SK-N-SH treated with all-trans-retinoic acid at 6 μM for 48 hours (cell line): ENCODE measurements around the gene RCAN1.
"Not testable (repeated sequence)": the region's sequence is repeated elsewhere in the genome, so short reads cannot be mapped to it uniquely, and the experiment has no call there.

Experiments used
- ARNTL ChIP-seq: fragments of 450-650 bp; formaldehyde crosslinking; IDR thresholded peaks from 2 replicates; pipeline ENCODE4 v1.5.0; 2020; ENCODE audit warnings: low read depth, mild to moderate bottlenecking, moderate library complexity, borderline replicate concordance
- BACH2 ChIP-seq: fragments of 250-450 bp; sonication (Bioruptor Pico); IDR thresholded peaks from 2 replicates; pipeline ENCODE4 v1.9.0; 2021; ENCODE audit warnings: mild to moderate bottlenecking, borderline replicate concordance
- ESRRG ChIP-seq: fragments of 250-450 bp; sonication (Bioruptor Pico); IDR thresholded peaks from 2 replicates; pipeline ENCODE4 v1.6.1; 2021; ENCODE audit warnings: mild to moderate bottlenecking
- PATZ1 ChIP-seq: fragments of 250-450 bp; sonication (Bioruptor Pico); IDR thresholded peaks from 2 replicates; pipeline ENCODE4 v1.8.0; 2020; ENCODE audit warnings: mild to moderate bottlenecking, moderate library complexity, borderline replicate concordance
- PPARA ChIP-seq: fragments of 250-450 bp; sonication (Bioruptor Pico); IDR thresholded peaks from 2 replicates; pipeline ENCODE4 v1.5.0; 2020; ENCODE audit warnings: mild to moderate bottlenecking, borderline replicate concordance
- TOX ChIP-seq: fragments of 250-450 bp; sonication (Bioruptor Pico); IDR thresholded peaks from 2 replicates; pipeline ENCODE4 v1.8.0; 2021; ENCODE audit warnings: mild to moderate bottlenecking, moderate library complexity, borderline replicate concordance
- TSHZ2 ChIP-seq: fragments of 250-450 bp; sonication (Bioruptor Pico); IDR thresholded peaks from 2 replicates; pipeline ENCODE4 v1.5.0; 2020; ENCODE audit warnings: mild to moderate bottlenecking, moderate library complexity
- ZC3H10 ChIP-seq: fragments of 250-450 bp; sonication (Bioruptor Pico); IDR thresholded peaks from 2 replicates; pipeline ENCODE4 v1.5.1; 2021; ENCODE audit warnings: mild to moderate bottlenecking, moderate library complexity
- ZNF70 ChIP-seq: fragments of 450-650 bp; formaldehyde crosslinking; IDR thresholded peaks from 2 replicates; pipeline ENCODE4 v1.5.0; 2020; ENCODE audit warnings: mild to moderate bottlenecking, moderate library complexity
- ZNF8 ChIP-seq: fragments of 450-650 bp; formaldehyde crosslinking; IDR thresholded peaks from 2 replicates; pipeline ENCODE4 v1.5.0; 2020; ENCODE audit warnings: mild to moderate bottlenecking, moderate library complexity

GRCh38 chr21:34483435-34483834, 131.5 kb downstream of the RCAN1 start:
- not testable (repeated sequence) for TF ChIP-seq BACH2; TSHZ2; PPARA (CRISPR knock-in tag); PATZ1 (CRISPR knock-in tag); ESRRG (CRISPR knock-in tag); ZC3H10 (CRISPR knock-in tag); ZNF8 (CRISPR knock-in tag); ARNTL (CRISPR knock-in tag); ZNF70 (CRISPR knock-in tag); TOX (CRISPR knock-in tag)
